PC-9 (cell line): ENCODE results near the gene ZBTB21. TPM values are rescaled to one million over a fixed set of nuclear protein-coding genes. Genes with fewer than 3 reads are reported as not detected.

ENCODE experiments used
- BruUV-seq: library from RNA; stranded (reverse); fragments of 400-500 nt; replicated peaks from 2 replicates; lab custom pipeline; 2021; lab: Mats Ljungman, UMichigan
- CTCF ChIA-PET: fragments of 300-600 bp; sonication (Branson Sonifier 250); formaldehyde crosslinking; loops from one replicate; lab custom pipeline; 2022; ENCODE audit warnings: antibody characterized with exemption; lab: Charles Lee
- POLR2A ChIA-PET: fragments of 300-600 bp; sonication (Branson Sonifier 250); formaldehyde crosslinking; loops from one replicate; lab custom pipeline; 2022; ENCODE audit warnings: antibody characterized with exemption; ENCODE audit not compliant: unreplicated experiment; lab: Charles Lee
- DNase-seq, 2 experiments: peaks; one replicate each; pipeline versions ENCODE4 v3.0.0 to v3.0.0-alpha.2; 2015 to 2022; ENCODE audit warnings: mixed read lengths in 1 of 2
- H2AFZ ChIP-seq: fragments of 200-600 bp; sonication (generic); 2 replicates; pipeline ENCODE4 v1.8.1; 2017; ENCODE audit warnings: antibody characterized with exemption
- H3F3A ChIP-seq: fragments of 200-600 bp; sonication (generic); 2 replicates; pipeline ENCODE4 v1.8.1; 2017; ENCODE audit warnings: antibody characterized with exemption, mild to moderate bottlenecking, low read depth; ENCODE audit not compliant: insufficient read depth
- H3K27ac ChIP-seq: fragments of 200-600 bp; sonication (generic); 2 replicates; pipeline ENCODE4 v1.6.1; 2016; ENCODE audit warnings: mixed run types
- H3K27me3 ChIP-seq: fragments of 200-600 bp; sonication (generic); 2 replicates; pipeline ENCODE4 v1.6.1; 2016; ENCODE audit warnings: low read depth, mixed run types; ENCODE audit not compliant: insufficient read depth
- H3K36me3 ChIP-seq: fragments of 200-600 bp; sonication (generic); 2 replicates; pipeline ENCODE4 v1.6.1; 2016; ENCODE audit warnings: low read depth, mixed run types
- H3K4me1 ChIP-seq: fragments of 200-600 bp; sonication (generic); replicated peaks from 2 replicates; pipeline ENCODE4 v1.6.1; 2016; ENCODE audit warnings: mixed run types; ENCODE audit not compliant: insufficient read depth
- H3K4me2 ChIP-seq: fragments of 200-600 bp; sonication (generic); 2 replicates; pipeline ENCODE4 v1.6.1; 2017; ENCODE audit warnings: mixed run types
- H3K4me3 ChIP-seq: fragments of 200-600 bp; sonication (generic); 2 replicates; pipeline ENCODE4 v1.6.1; 2016; ENCODE audit warnings: mixed run types
- H3K79me2 ChIP-seq: fragments of 200-600 bp; sonication (generic); 2 replicates; pipeline ENCODE4 v1.6.1; 2017; ENCODE audit warnings: low read depth, mixed run types
- H3K9me2 ChIP-seq: fragments of 200-600 bp; sonication (generic); 2 replicates; pipeline ENCODE4 v1.8.1; 2017; ENCODE audit warnings: mild to moderate bottlenecking; ENCODE audit not compliant: insufficient read depth
- H3K9me3 ChIP-seq: fragments of 200-600 bp; sonication (generic); 2 replicates; pipeline ENCODE4 v1.8.1; 2016; ENCODE audit warnings: low read depth; ENCODE audit not compliant: insufficient read depth
- H4K20me1 ChIP-seq: fragments of 200-600 bp; sonication (generic); 2 replicates; pipeline ENCODE4 v1.8.1; 2017; ENCODE audit not compliant: insufficient read depth
- CTCF ChIP-seq: fragments of 200-600 bp; sonication (generic); conservative IDR thresholded peaks from 2 replicates; pipeline ENCODE4 v1.6.1; 2017; ENCODE audit warnings: mixed run types, antibody characterized with exemption, mild to moderate bottlenecking, moderate library complexity
- EZH2 ChIP-seq: fragments of 200-600 bp; sonication (generic); IDR thresholded peaks from 2 replicates; pipeline ENCODE4 v1.8.0; 2017; ENCODE audit warnings: antibody characterized with exemption, low read depth
- intact Hi-C: fragments of 100-400 bp; cut with micrococcal nuclease; formaldehyde crosslinking; loops from one replicate; pipeline ENCODE4 v1.10.0; 2022; ENCODE audit not compliant: unreplicated experiment
- total RNA-seq: library from RNA; stranded (reverse); gene quantifications from 2 replicates; pipeline ENCODE4 v1.2.3, GENCODE V29; 2021

ZBTB21 gene
- total RNA-seq, 1 experiment from 2014 or later: 13.5 TPM

- H3K9me2 ChIP-seq: no peaks in the 10 kb centered on the region
- peak in 1 of 2 experiments; percentile 26 for DNase-seq
- H3K27me3 ChIP-seq: peaks cover 5% of the 10 kb centered on the region; the same call in 1 of the 2 replicates
- intact Hi-C loops: loop anchor here (2.0 kb wide), 1 partner anchor 38 kb away; no protein-coding TSS in a partner anchor
- no peak for TF ChIP-seq CTCF
- TF ChIP-seq EZH2: no peak
- H3K79me2 ChIP-seq: no peaks in the 10 kb centered on the region
- H3K27ac ChIP-seq: no peak overlapping the region
- no peaks in the 10 kb centered on the region for H3K9me3 ChIP-seq
- ChIA-PET POLR2A (no interaction called here), CTCF (no interaction called here)
- H3K36me3 ChIP-seq: no peaks in the 10 kb centered on the region
- peaks cover 23% of the 10 kb centered on the region; the same call in 1 of the 2 replicates for H3F3A ChIP-seq
- H2AFZ ChIP-seq: no peak overlapping the region
- BruUV-seq: no TSS peak
- peaks cover 26% of the 10 kb centered on the region for H3K4me1 ChIP-seq
- peak overlapping the region; percentile 77 for H3K4me2 ChIP-seq
- peak overlapping the region; percentile 51; the same call in 1 of the 2 replicates for H3K4me3 ChIP-seq
- H4K20me1 ChIP-seq: no peaks in the 10 kb centered on the region
These were observed 46.3 kb upstream of the ZBTB21 start for GRCh38 chr21:42056468-42056867.

GRCh38 chr21:42055425-42055824, 45.3 kb upstream of the ZBTB21 start:
- Histone ChIP-seq H3K4me2 (no peak overlapping the region), H3F3A (peaks cover 23% of the 10 kb centered on the region; the same call in 1 of the 2 replicates), H3K27me3 (peaks cover 5% of the 10 kb centered on the region; the same call in 1 of the 2 replicates), H2AFZ (no peak overlapping the region), H3K4me3 (no peak overlapping the region), H3K4me1 (peaks cover 26% of the 10 kb centered on the region), H3K9me3 (no peaks in the 10 kb centered on the region), H3K36me3 (no peaks in the 10 kb centered on the region), H3K27ac (no peak overlapping the region), H4K20me1 (no peaks in the 10 kb centered on the region), H3K9me2 (no peaks in the 10 kb centered on the region), H3K79me2 (no peaks in the 10 kb centered on the region)
- intact Hi-C loops: no loop called here
- no TSS peak for BruUV-seq
- TF ChIP-seq EZH2: no peak
- no peak for TF ChIP-seq CTCF
- CTCF ChIA-PET: no interaction called here
- POLR2A ChIA-PET: no interaction called here
- no peak for DNase-seq

GRCh38 chr21:42051788-42052187, 41.6 kb upstream of the ZBTB21 start:
- H3K9me2 ChIP-seq: no peaks in the 10 kb centered on the region

More at GRCh38 chr21:42051788-42052187, 41.6 kb upstream of the ZBTB21 start:
- TF ChIP-seq CTCF: no peak
- TF ChIP-seq EZH2: no peak
- intact Hi-C loops: no loop called here
- POLR2A ChIA-PET: no interaction called here
- no peak for DNase-seq
- no peak overlapping the region for H3K4me2 ChIP-seq
- CTCF ChIA-PET: no interaction called here
- H3K27me3 ChIP-seq: peaks cover 5% of the 10 kb centered on the region; the same call in 1 of the 2 replicates
- H4K20me1 ChIP-seq: no peaks in the 10 kb centered on the region
- no peaks in the 10 kb centered on the region for H3K9me3 ChIP-seq
- no TSS peak for BruUV-seq
- H3K4me3 ChIP-seq: no peak overlapping the region
- H2AFZ ChIP-seq: no peak overlapping the region
- no peak overlapping the region for H3K27ac ChIP-seq
- peaks cover 8% of the 10 kb centered on the region for H3K4me1 ChIP-seq
- H3K36me3 ChIP-seq: no peaks in the 10 kb centered on the region
- peaks cover 2% of the 10 kb centered on the region; the same call in 1 of the 2 replicates for H3F3A ChIP-seq
- no peaks in the 10 kb centered on the region for H3K79me2 ChIP-seq
